ENCODE results near the gene PSMA5.
A peak's percentile ranks its signal among the peaks of the same experiment; 100 is the strongest.
"Not testable (repeated sequence)": the region's sequence is repeated elsewhere in the genome, so short reads cannot be mapped to it uniquely, and the experiment has no call there.

PSMA5 gene

GRCh38 chr1:109427171-109427467, 871 bp upstream of the PSMA5 start:
- no peak for DNase-seq

GRCh38 chr1:109425391-109426280, 612 bp downstream of the PSMA5 start:
- no peak for DNase-seq

- DNase-seq = no peak
Observed at GRCh38 chr1:109423498-109423897, 2.8 kb downstream of the PSMA5 start.

- DNase-seq = no peak
Observed at GRCh38 chr1:109412551-109412950, 13.7 kb downstream of the PSMA5 start.

- DNase-seq = no peak
Observed at GRCh38 chr1:109404838-109405237, 21.4 kb downstream of the PSMA5 start.

GRCh38 chr1:109402025-109402424, 24.2 kb downstream of the PSMA5 start:
- no peak for DNase-seq

- no peak for DNase-seq
Observed at GRCh38 chr1:109400035-109400655, 26.1 kb downstream of the PSMA5 start.

GRCh38 chr1:109399326-109399957, 26.8 kb downstream of the PSMA5 start:
- DNase-seq = no peak

GRCh38 chr1:109398343-109399225, 27.7 kb downstream of the PSMA5 start:
- DNase-seq = no peak

GRCh38 chr1:109397581-109398342, 28.5 kb downstream of the PSMA5 start, which contains the start of gene SORT1:
Gene SORT1, minus strand, starts transcription at chr1:109397918. Its CDS starts 26 bp downstream, at chr1:109397892.
- DNase-seq = peak; percentile 73

GRCh38 chr1:109396871-109397580, 29.2 kb downstream of the PSMA5 start:
- DNase-seq = no peak

GRCh38 chr1:109396513-109396839, 29.8 kb downstream of the PSMA5 start:
- no peak for DNase-seq

GRCh38 chr1:109395602-109396512, 30.4 kb downstream of the PSMA5 start:
- no peak for DNase-seq

- not testable (repeated sequence) for DNase-seq
Observed at GRCh38 chr1:109395282-109395599, 31.0 kb downstream of the PSMA5 start.

GRCh38 chr1:109394591-109395281, 31.5 kb downstream of the PSMA5 start:
- no peak for DNase-seq

GRCh38 chr1:109393617-109394233, 32.5 kb downstream of the PSMA5 start:
- DNase-seq = no peak

- no peak for DNase-seq
Observed at GRCh38 chr1:109392788-109393616, 33.2 kb downstream of the PSMA5 start.

GRCh38 chr1:109392037-109392787, 34.0 kb downstream of the PSMA5 start:
- no peak for DNase-seq
